ENCODE data around the gene RASEF. TPM values are rescaled to one million over a fixed set of nuclear protein-coding genes. Genes with fewer than 3 reads are reported as not detected.

RASEF gene
- total RNA-seq, 4 donors from 2014 or later, result 3.4 to 6.2 (median 4.8) TPM

DNA sequence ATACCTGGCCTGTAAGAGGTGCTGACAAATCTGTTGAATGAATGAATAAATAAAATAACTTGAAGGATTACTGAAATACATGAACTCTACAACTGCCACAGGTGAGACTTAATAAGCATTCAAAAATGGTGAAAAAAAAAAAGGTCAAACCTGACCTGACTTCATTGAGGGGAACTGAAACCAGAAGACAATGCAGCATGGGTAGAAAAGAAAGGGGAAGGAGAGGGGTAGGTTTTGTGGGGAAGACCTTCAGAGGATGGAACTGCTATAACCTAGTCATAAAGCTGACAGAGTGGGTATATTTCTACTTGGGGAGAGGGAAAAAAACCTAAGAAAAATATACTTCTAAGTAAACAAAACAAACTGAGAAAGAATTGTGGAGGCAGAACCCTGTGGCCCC, 56.6 kb downstream of the RASEF start:
- no peak for DNase-seq (ENCODE audit: low spot score in 2 of 2)
- TF ChIP-seq EP300 (IDR thresholded peaks at IDR 0.05) (no peak), POLR2A (IDR thresholded peaks at IDR 0.05) (no peak)
- TF ChIP-seq, protein P1, sequence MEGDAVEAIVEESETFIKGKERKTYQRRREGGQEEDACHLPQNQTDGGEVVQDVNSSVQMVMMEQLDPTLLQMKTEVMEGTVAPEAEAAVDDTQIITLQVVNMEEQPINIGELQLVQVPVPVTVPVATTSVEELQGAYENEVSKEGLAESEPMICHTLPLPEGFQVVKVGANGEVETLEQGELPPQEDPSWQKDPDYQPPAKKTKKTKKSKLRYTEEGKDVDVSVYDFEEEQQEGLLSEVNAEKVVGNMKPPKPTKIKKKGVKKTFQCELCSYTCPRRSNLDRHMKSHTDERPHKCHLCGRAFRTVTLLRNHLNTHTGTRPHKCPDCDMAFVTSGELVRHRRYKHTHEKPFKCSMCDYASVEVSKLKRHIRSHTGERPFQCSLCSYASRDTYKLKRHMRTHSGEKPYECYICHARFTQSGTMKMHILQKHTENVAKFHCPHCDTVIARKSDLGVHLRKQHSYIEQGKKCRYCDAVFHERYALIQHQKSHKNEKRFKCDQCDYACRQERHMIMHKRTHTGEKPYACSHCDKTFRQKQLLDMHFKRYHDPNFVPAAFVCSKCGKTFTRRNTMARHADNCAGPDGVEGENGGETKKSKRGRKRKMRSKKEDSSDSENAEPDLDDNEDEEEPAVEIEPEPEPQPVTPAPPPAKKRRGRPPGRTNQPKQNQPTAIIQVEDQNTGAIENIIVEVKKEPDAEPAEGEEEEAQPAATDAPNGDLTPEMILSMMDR (IDR thresholded peaks at IDR 0.05), result no peak
- Histone ChIP-seq H3K4me1 (no peaks in the 10 kb centered on the region), H3K4me3 (no peak overlapping the region), H3K27ac (no peak overlapping the region), H3K9me3 (no peaks in the 10 kb centered on the region), H3K27me3 (no peaks in the 10 kb centered on the region), H3K36me3 (no peaks in the 10 kb centered on the region)

DNA sequence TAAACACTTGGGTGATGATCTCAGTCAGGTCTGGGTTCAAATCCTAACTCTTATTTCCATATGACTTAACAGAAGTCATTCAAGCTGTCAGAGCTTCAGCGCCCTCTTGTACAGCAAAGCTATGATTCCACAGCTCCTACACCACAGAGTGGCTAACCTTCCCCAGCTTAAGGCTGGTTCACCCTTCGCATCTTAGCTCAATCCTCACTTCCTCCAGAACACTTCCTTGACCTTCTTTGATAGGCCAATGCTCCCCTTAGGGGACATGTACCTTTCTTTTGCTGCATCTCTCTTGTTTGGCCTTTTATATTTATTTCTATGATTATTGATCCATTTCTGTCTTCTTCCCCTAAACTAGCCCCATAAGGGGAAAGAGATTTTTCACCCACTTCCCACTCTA, 57.0 kb downstream of the RASEF start:
- TF ChIP-seq POLR2A (IDR thresholded peaks at IDR 0.05) (no peak), EP300 (IDR thresholded peaks at IDR 0.05) (no peak), POLR2AphosphoS5 (IDR thresholded peaks at IDR 0.05) (no peak)
- TF ChIP-seq, protein P1 (IDR thresholded peaks at IDR 0.05), result no peak
- no peaks in the 10 kb centered on the region for H3K36me3 ChIP-seq
- no peaks in the 10 kb centered on the region for H3K9me3 ChIP-seq
- H3K27ac ChIP-seq, result no peak overlapping the region
- 98% methylated on average over 2 of the region's 2 CpGs for WGBS
- H3K4me3 ChIP-seq, result no peak overlapping the region
- H3K27me3 ChIP-seq, result no peaks in the 10 kb centered on the region
- no peaks in the 10 kb centered on the region for H3K4me1 ChIP-seq
- DNase-seq (ENCODE audit: low spot score in 2 of 2), result no peak

GRCh38 chr9:83005361-83005760, 57.6 kb downstream of the RASEF start:
- no peak for TF ChIP-seq POLR2A (IDR thresholded peaks at IDR 0.05)

GRCh38 chr9:83002329-83002728, 60.6 kb downstream of the RASEF start:
- H3K4me1 ChIP-seq, result no peaks in the 10 kb centered on the region
- WGBS, result 94% methylated on average over 2 of the region's 2 CpGs
- no peak overlapping the region for H3K4me3 ChIP-seq
- H3K9me3 ChIP-seq, result no peaks in the 10 kb centered on the region
- DNase-seq (ENCODE audit: low spot score in 2 of 2), result no peak
- H3K27ac ChIP-seq, result no peak overlapping the region
- no peaks in the 10 kb centered on the region for H3K36me3 ChIP-seq
- no peak for TF ChIP-seq EP300 (IDR thresholded peaks at IDR 0.05)
- no peak for TF ChIP-seq POLR2A (IDR thresholded peaks at IDR 0.05)
- TF ChIP-seq POLR2AphosphoS5 (IDR thresholded peaks at IDR 0.05), result no peak
- TF ChIP-seq, protein P1 (IDR thresholded peaks at IDR 0.05), result no peak
- no peaks in the 10 kb centered on the region for H3K27me3 ChIP-seq

More at GRCh38 chr9:83005361-83005760, 57.6 kb downstream of the RASEF start:
- no peak overlapping the region for H3K27ac ChIP-seq
- no peaks in the 10 kb centered on the region for H3K27me3 ChIP-seq
- WGBS, result 86% methylated on average over 1 of the region's 1 CpG
- H3K4me3 ChIP-seq, result no peak overlapping the region
- H3K4me1 ChIP-seq, result no peaks in the 10 kb centered on the region
- no peaks in the 10 kb centered on the region for H3K9me3 ChIP-seq
- H3K36me3 ChIP-seq, result no peaks in the 10 kb centered on the region
- no peak for DNase-seq (ENCODE audit: low spot score in 2 of 2)

DNA sequence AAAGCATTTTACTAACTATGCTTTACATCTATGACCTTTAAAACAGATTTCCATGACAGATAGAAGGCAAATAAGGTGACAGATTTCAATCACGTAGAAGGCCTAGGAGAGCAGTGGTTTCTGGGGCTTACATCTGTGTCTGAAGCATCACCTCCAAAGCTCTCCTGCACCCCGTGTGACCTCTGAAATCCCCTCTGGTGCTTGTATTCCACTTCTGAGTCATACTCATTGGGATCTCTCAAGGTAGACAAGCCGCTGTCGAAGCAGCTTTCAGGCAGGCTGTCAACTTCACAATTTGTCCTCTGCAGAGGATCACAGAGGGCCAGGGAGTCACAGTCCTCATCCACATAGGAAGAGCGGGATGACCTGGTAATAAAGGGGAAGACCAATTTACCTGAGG, 62.2 kb downstream of the RASEF start:
- Histone ChIP-seq H3K27ac (no peak overlapping the region), H3K4me1 (no peaks in the 10 kb centered on the region), H3K27me3 (no peaks in the 10 kb centered on the region), H3K4me3 (no peak overlapping the region), H3K9me3 (no peaks in the 10 kb centered on the region), H3K36me3 (no peaks in the 10 kb centered on the region)
- 93% methylated on average over 5 of the region's 5 CpGs for WGBS
- no peak for DNase-seq (ENCODE audit: low spot score in 2 of 2)
- TF ChIP-seq EP300 (IDR thresholded peaks at IDR 0.05) (no peak), POLR2AphosphoS5 (IDR thresholded peaks at IDR 0.05) (no peak), POLR2A (IDR thresholded peaks at IDR 0.05) (no peak)
- TF ChIP-seq, protein P1 (IDR thresholded peaks at IDR 0.05), result no peak

DNA sequence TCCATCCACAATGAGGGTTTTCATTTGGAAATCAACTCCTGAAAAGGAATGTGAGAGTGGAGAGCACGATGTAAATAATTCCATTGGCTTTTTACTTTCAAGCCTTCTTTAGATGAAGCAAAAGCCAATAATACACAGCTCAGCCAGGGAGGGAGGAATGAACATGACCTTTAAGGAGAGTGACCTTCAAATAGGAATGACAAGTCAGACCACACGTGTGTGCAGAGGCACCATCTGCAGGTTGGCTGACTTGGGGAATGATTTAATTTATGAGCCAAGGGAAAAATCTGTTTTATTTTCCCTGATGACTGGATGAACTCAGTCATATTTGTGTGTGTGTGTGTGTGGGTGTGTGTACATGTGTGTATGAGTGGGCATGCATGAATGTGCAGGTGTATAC, 64.5 kb downstream of the RASEF start:
- Histone ChIP-seq H3K4me3 (no peak overlapping the region), H3K36me3 (no peaks in the 10 kb centered on the region), H3K9me3 (no peaks in the 10 kb centered on the region), H3K4me1 (no peaks in the 10 kb centered on the region), H3K27ac (no peak overlapping the region), H3K27me3 (no peaks in the 10 kb centered on the region)
- 33% methylated on average over 2 of the region's 2 CpGs for WGBS
- no peak for TF ChIP-seq POLR2A (IDR thresholded peaks at IDR 0.05)
- no peak for TF ChIP-seq POLR2AphosphoS5 (IDR thresholded peaks at IDR 0.05)
- TF ChIP-seq, protein P1 (IDR thresholded peaks at IDR 0.05), result no peak
- TF ChIP-seq EP300 (IDR thresholded peaks at IDR 0.05), result no peak
- no peak for DNase-seq (ENCODE audit: low spot score in 2 of 2)

Data from suprapubic skin (tissue), 4 donors.